Hematopoietic multipotent progenitor cell treated with erythropoietin and hydrocortisone succinate and interleukin-3 and kit ligand, for 4 days (in vitro differentiated cells): ENCODE results near the gene ADIG.
"Not testable (repeated sequence)": the region's sequence is repeated elsewhere in the genome, so short reads cannot be mapped to it uniquely, and the experiment has no call there.

Experiments used
- DNase-seq: peaks from one replicate; pipeline ENCODE4 v3.0.0-alpha.2; 2015

ADIG gene

DNA sequence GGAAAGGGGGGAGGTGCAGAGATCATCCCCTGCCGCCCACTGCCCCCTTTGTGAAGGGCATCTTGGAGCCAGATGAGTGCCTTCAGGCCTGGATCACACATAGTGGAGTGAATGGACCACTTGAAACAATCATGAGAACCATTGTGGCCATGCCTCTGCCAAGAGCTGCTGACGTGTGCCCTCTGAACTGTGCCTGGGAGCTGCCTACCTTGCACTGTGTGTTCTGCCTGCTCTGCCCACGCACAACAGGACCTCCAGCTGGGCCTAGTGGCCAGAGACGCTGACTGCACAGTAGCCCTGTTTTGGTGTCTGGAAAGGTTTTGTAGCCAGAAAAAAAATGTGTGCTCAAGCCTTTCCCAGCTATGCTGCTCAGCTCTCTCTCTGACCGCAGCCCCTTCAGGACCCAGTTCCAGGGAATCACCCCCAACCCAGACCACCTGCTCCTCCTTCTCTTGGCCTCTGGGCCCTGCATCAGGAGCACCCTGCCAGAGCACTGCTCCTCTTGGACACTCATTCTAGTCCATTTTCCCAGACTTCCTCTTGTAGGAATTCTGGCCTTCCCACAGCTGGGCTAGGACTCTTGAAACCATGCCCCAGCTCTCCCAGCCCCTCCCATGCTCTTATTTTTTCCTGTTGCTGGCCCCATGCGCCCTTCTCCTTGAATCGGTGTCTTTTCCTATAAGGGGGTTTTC is 1.6 kb upstream of the ADIG start:
- no peak for DNase-seq

DNA sequence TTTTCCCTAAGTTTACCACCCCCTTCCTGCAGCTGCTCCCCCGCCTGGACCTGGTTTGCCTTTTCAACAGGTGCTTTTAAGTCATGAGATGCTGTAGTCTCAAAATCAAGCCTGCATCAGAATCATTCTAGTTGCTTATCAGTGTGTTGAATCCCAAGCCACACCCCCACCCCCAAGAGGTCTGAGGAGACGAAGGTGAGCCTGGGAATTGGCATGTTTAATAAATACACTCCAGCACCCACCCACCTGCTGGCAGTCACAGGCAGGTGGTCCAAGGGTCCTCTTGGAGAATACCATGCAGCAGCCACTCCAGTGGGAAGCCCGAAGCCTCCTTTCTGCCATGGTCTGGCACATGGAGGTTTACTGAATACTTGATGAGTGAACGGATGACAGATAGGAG is 1.1 kb upstream of the ADIG start:
- DNase-seq, result no peak

DNA sequence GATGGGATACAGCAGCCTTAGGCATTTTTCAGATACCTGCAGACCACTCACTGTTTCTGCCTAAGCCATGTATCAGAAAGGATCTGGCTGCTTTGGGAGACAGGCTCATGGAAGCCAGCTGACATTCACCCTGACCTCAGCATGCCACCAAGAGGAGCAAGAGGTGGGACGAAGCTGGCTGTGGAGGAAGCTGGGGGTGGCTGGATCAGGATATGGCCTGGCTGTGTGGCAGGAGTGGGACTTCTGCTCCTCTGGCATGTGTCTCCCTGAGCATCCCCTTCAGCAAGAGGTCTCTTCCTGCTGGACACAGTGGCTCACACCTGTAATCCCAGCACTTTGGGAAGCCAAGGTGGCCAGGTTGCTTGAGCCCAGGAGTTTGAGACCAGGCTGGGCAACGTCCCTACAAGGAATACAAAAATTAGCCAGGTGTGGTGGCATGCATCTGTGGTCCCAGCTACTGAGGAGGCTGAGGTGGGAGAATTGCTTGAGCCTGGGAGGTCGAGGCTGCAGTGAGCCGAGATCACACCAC is 897 bp downstream of the ADIG start:
- DNase-seq, result no peak

DNA sequence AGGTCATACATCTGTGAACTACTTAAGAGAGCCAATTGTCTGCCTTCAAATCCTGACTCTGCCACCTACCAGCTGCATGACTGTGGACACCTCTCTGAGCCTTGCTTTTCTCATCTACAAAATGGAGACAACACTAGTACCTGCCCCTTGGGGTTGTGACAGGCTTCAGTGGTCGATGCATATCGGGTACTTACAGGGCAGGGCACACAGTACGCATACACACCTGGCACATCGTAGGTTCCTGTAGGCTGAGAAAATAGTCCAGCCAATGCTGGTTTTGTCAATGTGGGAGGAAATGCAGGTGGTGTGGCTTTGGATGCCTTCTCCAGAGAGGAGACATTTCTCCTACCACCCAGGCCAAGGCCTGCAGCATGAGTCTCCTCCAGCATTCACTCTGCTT is 2.3 kb downstream of the ADIG start:
- DNase-seq, result no peak

DNA sequence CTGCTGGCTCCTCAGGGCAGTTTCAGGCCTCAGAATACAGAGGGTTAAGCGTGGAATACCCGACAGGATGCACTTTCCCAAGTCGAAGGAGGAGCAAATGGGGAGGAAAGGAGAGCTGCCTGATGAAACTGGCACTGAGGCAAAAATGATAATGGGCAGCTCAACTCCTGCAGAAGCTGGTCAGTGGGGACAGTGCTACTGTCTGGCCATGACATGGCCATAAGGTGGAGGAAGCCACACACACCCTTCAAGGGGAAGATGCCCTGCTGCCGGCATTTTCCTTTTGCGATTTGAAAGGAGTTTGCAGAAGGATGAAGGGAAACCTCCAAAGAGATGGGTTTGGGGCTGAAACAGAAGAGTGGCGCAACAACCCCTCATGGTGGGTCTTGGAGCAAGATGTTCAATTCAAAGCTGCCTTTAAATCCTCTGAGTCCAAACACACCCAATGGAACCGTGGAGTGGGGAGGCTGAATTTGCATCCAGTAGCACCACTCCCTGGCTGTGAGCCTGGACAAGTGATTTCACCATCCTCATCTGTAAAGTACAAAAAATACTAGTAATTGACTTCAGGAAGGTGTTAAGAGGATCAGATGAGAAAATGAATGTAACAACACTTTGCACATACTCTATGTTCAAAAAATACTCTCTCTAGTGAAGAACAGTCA is 3.2 kb downstream of the ADIG start:
- DNase-seq, result no peak

DNA sequence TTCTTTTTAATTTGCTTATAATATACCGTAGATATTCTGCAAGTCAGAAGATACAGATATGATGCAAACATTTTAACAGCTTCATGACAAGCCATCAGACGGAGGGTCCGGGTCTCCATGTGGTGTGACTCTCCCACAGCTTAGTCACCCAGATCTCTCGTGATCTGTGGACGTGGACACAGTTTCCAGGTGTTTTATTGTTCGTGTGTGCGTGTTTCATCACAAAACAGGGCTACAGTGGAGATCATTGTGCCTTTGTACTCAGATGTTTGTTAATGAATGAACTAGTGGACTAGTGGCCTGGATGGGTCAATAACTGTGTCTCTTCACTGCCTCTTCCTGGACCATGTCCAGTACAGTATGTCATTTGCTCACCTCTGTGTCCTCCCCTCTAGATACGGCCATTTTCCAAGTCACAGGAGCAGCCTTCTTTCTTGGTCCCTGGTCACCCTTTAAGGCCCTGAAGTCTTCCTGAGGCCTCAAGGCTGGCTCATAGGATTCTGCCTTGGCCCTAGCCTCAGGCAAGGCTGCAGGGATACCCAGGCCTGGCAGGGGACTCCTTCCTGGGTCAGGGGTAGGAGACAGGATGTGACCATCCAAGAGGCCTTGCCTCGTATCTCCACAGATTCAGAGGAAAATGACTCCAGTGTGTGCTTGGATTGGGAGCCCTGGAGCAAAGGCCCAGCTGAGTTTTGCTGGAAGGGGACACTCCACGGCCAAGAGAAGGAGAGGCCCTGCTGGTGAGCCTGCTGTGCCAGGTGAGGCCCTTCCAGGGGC is 4.6 kb downstream of the ADIG start:
- no peak for DNase-seq

DNA sequence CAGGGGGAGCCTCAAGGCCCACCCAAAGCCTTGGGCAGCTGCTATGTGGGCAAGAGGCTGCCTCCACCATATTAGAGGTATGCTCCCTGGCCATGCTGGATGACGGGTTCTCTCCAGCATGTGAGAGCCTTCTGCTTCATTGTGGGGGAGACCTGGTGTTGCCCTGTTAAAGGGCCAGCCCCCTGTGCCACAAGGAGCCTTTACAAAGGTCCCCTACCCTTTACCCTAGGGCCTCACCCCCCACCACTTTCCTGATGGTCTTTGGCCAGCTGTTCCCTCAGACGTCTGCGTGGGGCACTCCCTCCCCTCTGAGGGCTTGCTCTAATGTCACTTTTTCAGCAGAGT is 5.2 kb downstream of the ADIG start:
- no peak for DNase-seq

DNA sequence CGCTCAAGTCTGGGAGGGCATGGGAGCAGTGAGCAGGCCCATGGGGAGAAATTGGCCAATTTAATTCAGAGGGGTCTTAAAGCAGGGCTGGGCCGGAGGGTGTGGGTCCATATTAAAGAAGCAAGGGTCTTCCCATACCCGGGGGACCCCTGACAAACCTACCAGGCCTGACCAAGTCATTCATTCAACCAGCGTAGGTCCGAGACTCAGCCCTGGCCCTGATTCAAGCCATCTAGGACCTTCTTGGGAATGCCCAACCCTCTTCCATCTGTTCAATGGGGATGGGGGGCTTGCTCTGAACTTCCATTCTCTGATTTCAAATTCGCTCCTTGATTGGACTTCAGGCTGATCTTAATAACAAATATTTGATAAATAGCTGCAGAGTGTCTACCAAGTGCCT is 7.3 kb downstream of the ADIG start:
- DNase-seq, result no peak

DNA sequence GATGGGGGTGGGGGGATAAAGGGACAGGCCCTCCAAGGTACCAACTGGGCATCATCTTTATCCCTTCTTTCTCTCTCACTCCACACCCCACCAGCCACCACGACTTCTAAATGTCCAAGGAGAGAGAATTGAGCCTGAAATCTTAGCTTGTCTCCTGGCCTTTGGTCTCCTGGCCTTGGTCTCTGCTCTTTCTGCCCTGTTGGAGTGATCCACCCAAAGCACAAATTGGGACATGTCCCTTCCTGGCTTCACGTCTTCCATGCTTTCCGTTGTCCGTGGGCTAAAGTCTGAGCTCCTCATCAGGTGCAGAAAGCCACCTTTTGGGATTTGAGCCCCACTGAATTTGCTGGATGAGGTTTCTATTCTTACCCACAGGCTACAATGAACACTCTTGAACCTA is 8.4 kb downstream of the ADIG start:
- DNase-seq, result no peak

DNA sequence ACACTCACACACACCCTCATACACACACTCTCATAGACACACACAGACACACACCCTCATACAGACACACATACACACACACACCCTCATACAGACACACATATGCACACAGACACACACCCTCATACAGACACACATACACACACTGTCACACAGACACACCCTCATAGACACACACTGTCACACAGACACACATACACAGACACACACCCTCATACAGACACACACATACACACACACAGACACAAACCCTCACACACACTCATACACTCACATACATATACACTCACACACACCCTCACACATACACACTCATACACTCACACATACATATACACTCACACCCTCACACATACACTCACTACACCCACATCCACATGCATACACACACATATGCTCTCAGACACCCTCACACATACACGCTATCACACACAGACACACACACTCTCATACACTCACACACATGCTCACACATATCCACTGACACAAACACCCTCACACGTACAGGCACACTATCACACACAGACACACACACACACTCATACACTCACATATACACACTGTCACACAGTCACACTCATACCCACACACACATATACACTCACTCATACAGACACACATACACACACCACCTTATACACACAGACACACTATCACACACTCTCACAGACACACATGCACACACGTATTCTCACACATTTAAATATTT is 9.1 kb downstream of the ADIG start:
- no peak for DNase-seq

DNA sequence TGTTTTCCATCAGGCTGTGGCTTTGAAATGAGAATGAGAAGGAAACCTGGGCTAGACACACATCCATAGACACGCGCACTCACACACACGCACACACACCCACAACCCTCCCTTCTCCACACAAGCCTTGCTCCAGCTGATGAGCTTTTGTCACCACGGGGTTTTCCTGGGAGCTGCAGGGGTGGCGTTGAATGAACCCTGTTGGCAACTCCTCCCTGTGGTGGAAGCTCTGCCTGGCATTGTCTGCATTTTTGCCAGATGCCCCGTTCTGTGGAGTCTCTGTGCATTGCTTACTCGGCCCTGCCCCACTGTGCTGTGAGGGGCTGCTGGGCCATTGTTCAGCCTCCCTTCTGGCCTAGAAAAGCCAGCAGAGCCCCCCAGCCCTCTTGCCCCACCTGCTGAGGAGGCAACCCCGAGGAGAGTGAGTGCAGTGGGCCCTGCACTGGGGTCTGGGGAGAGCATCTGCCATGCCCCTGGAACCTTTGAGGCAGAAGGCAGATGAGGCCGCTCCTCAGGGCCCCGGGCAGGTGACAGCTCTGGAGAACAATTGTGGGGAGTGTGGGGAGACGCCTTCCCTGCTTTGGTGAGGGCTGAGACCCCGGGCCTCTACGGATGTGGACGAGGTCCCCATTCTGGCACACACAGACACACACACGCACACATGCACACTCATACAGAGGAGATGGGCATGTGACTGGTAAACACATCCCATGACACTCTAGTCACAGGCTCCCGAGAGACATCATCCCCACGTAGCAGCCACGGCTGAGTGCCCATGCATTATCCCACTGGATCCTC is 9.9 kb downstream of the ADIG start:
- DNase-seq, result no peak

DNA sequence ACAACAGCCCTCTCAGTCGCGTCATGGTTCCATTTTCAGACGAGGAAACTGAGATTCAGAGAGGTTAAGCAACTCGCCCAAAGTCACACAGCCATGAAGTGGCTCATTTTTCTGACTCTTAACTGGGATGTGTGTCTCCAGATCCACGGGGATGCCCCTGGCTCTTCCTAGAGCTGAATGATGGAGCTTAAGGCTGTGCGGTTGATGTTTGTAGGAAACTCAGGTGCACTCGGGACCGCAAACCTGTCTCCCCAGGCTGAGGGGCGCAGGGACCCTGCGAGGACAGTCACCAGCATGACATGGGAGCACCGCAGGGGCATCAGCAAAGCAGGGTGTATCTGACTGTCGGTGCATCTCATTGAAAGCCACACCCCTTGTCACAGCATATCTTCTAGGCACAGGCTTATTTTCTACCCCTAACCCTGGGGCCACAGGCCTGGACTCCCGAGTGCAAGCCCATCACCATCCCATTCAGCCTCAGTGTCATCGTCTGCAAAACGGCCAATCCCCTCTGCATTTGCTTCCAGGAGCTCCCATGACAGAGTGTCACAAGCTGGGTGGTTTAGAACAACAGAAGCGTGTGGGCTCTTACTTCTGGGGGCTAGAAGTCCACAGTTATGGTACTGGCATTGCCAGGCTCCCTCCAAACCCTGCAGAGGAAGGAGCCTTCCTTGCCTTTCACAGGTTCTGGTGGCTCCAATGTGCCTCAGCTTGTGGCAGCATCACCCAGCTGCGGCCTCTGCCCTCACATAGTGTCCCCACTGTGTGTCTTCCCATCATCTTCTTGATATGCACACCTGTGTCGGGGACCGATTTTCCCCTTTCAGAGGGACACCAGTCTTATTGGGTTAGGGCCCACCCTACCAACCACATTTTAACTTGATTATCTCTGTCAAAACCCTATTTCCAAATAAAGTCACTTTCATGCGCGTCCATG is 10.7 kb downstream of the ADIG start:
- DNase-seq, result no peak

DNA sequence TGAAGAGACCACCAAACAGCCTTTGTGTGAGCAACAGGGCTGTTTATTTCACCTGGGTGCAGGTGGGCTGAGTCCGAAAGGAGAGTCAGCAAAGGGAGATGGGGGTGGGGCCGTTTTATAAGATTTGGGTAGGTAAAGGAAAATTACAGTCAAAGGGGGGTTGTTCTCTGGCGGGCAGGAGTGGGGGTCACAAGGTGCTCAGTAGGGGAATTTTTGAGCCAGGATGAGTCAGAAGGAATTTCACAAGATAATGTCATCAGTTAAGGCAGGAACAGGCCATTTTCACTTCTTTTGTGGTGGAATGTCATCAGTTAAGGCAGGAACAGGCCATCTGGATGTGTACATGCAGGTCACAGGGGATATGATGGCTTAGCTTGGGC is 11.4 kb downstream of the ADIG start:
- not testable (repeated sequence) for DNase-seq

DNA sequence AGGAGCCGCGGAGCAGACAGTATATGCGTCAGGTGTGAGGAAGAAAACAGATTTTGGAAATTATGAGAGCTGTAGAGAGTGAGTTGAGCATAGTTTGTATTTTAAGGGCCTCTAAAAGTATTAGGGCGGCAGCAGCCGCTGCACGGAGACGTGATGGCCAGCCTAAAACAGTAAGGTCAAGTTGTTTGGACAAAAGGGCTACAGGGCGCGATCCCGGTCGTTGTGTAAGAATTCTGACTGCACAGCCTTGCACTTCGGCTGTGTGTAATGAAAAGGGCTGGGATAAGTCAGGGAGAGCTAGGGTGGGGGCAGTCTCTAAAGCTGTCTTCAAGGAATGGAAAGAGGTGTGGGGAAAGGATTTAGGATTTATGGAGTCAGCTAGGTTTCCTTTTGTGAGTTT is 13.3 kb downstream of the ADIG start:
- DNase-seq, result not testable (repeated sequence)

DNA sequence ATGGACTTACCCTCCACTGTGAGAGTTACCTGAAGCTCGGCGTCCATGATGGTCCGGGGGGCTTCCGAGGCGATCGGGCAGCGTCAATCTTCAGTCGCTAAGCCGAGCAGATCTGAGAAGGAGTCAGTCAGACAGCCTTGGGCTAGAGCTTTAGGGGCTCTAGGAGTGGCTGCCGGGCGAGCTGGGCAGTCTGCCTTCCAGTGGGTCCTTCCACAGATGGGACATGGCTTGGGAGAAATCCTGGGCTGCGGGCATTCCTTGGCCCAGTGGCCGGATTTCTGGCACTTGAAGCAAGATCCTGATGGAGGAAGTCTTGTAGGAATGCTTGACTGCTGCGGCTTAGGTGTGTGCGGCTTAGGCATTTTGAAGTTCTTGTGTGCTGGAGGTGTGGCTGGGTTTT is 14.9 kb downstream of the ADIG start:
- not testable (repeated sequence) for DNase-seq

DNA sequence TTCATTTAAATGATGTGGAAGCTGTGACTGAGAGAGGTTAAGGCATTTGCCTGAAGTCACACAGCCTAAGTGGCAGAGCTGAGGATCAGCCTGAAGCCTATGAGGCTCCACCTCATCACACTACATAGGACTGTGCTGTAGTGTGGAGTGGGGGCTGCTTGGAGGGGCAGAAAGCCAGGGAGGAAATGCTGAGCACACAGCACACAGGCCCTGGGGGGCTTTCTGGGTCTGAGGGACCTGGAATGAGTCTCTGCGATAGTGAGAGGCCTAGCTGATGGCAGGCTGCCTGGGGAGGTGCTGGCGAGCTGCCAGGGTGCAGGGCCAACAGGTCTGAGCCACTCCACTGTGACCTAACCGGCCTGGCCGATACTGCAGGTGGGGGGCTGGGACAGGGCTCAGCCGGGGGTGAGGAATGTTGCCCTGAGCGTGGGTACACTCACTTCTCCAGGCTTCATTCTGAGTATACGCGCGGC is 18.4 kb downstream of the ADIG start:
- no peak for DNase-seq

DNA sequence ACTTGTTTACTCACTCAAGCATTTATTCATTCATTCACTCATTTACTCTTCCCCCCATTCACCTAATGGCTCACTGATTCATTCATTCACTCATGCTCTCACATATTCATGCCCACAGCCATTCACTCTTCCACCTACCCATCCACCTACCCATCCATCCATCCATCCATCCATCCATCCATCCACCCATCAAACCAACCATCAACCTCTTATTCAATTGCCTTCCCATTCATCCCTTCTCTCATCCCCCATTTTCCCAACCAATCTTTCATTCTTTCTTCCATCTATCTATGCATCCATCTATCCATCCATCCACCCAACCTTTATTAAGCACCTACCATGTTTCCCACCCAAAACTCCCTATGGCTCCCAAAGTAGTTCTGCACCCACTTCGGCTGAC is 19.1 kb downstream of the ADIG start:
- no peak for DNase-seq

DNA sequence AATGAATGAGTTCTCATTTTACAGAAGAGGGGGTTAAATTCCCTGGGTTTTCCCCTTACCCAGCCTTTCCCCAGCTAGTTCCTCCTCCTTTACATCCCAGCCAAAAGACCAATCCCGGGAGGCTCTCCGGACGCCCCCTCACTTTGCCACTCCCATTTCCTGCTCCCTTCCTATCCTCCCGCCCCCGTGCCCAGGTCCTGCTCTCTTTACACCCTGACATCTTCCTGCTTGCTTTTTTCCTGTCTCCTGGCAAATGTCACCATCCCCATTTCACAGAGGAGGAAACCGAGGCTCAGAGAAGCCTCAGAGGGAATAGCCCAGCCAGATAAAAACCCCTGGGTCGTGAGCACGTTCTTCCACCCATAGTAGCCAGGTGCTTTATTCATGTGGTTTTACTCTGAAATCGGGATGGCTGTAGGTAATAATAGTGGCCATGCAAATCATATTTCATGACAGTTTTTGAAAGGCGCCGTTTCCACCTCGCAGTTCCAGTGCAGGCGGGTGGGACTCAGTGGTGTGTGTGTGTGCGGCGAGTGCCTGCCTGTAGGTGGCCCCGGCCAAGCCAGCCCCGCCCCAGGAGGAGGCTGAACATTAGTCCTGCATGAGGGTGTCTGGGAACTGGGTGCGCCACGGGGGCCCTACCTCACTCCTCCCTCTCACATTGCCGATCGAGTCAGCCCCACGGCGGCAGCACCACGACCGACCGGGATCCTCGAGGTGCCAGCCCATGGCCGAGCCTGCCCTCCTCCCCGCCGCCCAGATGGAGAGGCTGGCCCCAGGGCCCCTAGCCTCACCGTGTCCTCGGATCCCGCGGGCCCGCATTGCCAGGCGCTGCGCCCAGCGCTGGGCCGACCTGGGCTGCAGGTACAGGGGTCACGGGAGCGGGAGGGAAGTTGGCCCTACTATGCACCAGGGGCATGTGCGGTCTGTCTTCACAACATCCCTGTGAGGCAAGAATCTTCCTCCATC is 20.5 kb downstream of the ADIG start, which contains the start of gene ARHGAP40:
Gene ARHGAP40, plus strand, starts transcription at position 594 of the 969 bp plus-strand sequence.
- peak; percentile 41 for DNase-seq

DNA sequence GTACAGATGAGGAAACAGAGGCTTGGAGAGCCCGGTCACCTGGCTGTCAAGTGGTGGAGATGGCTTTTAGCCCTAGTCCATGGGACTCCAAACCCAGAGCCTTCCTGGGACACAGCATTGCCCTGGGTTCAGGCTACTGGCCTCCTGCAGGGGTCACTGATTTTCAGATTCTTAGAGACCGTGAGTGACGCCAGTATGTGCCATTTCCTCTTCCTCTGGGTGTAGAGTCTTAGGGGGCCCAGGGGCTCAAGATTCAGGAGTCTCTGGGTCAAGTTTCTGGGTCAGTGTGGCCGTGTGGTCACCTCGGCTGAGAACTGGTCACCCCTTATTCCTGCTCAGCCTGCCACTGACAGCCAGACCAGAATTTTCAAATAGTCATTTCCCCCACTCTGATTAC is 21.2 kb downstream of the ADIG start:
- DNase-seq, result no peak

DNA sequence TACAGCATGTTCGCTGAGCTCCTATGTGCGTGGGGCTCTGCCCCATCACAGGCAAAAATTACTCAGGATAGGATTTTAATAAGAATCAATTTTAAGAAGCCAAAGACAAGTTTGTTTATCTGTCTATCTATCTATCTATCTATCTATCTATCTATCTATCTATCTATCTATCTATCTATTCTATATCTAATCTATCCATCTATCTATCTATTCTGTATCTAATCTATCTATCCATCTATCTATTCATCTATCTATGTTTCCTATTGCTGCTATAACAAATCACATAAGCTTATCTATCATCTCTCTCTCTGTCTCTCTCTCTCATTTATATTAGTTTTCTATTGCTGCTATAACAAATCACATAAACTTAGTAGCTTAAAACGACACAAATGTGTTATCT is 22.3 kb downstream of the ADIG start:
- DNase-seq, result no peak
